A172 (cell line): ENCODE measurements around the gene ACTN2. TPM values are rescaled to one million over a fixed set of nuclear protein-coding genes. Genes with fewer than 3 reads are reported as not detected.

Experiments
- DNase-seq: peaks from one replicate; pipeline ENCODE4 v3.0.0-alpha.2; 2015; ENCODE audit warnings: low spot score
- total RNA-seq: library from RNA; depleted of rRNA; stranded (reverse); fragments of >200 nt; shearing (Covaris generic); gene quantifications from 2 replicates; pipeline ENCODE4 v1.2.3, GENCODE V29; 2014

ACTN2 gene
- total RNA-seq, 1 experiment from 2014 or later, result not detected

GRCh38 chr1:236741753-236742152, 55.5 kb downstream of the ACTN2 start:
- DNase-seq, result no peak

- DNase-seq, result no peak
These were observed 56.3 kb downstream of the ACTN2 start for GRCh38 chr1:236742421-236743160.

- DNase-seq, result no peak
These were observed 58.2 kb downstream of the ACTN2 start for GRCh38 chr1:236744533-236744932.

- no peak for DNase-seq
These were observed 60.5 kb downstream of the ACTN2 start for GRCh38 chr1:236746785-236747184.

GRCh38 chr1:236747311-236747985, 61.1 kb downstream of the ACTN2 start:
- DNase-seq, result no peak

- DNase-seq, result no peak
These were observed 62.1 kb downstream of the ACTN2 start for GRCh38 chr1:236748268-236748870.

- DNase-seq, result no peak
These were observed 64.6 kb downstream of the ACTN2 start for GRCh38 chr1:236750928-236751327.

GRCh38 chr1:236751385-236751784, 65.1 kb downstream of the ACTN2 start:
- no peak for DNase-seq

- no peak for DNase-seq
These were observed 65.6 kb downstream of the ACTN2 start for GRCh38 chr1:236751935-236752334.

GRCh38 chr1:236753516-236753915, 67.2 kb downstream of the ACTN2 start:
- DNase-seq, result peak; percentile 55

- no peak for DNase-seq
These were observed 67.7 kb downstream of the ACTN2 start for GRCh38 chr1:236753964-236754363.

GRCh38 chr1:236754525-236755210, 68.4 kb downstream of the ACTN2 start:
- DNase-seq, result no peak

GRCh38 chr1:236757640-236758039, 71.3 kb downstream of the ACTN2 start:
- no peak for DNase-seq

GRCh38 chr1:236759252-236759859, 73.1 kb downstream of the ACTN2 start:
- DNase-seq, result peak; percentile 58

- DNase-seq, result no peak
These were observed 74.2 kb downstream of the ACTN2 start for GRCh38 chr1:236760480-236760879.

GRCh38 chr1:236760986-236761385, 74.7 kb downstream of the ACTN2 start:
- DNase-seq, result no peak

GRCh38 chr1:236761397-236762132, 75.3 kb downstream of the ACTN2 start:
- no peak for DNase-seq

- no peak for DNase-seq
These were observed 76.1 kb downstream of the ACTN2 start for GRCh38 chr1:236762410-236762809.

- DNase-seq, result no peak
These were observed 79.5 kb downstream of the ACTN2 start for GRCh38 chr1:236765831-236766230.

- DNase-seq, result no peak
These were observed 80.2 kb downstream of the ACTN2 start for GRCh38 chr1:236766506-236766905.

- no peak for DNase-seq
These were observed 81.0 kb downstream of the ACTN2 start for GRCh38 chr1:236767276-236767675.
